Mesenchymal stem cell (in vitro differentiated cells and primary cell): ENCODE results near the gene RIN3.

Experiments used
- DNase-seq: peaks from one replicate; pipeline ENCODE4 v3.0.0-alpha.2; 2013
- H2AFZ ChIP-seq: one replicate; pipeline ENCODE4 v1.6.1; 2013; ENCODE audit warnings: low read depth, mild to moderate bottlenecking, control low read depth, inconsistent platforms, low read length, moderate library complexity
- H2AK5ac ChIP-seq: 2 replicates; pipeline ENCODE4 v1.6.1; 2013; ENCODE audit warnings: low read length, moderate library complexity, mild to moderate bottlenecking, inconsistent platforms; ENCODE audit not compliant: severe bottlenecking
- H2BK120ac ChIP-seq: one replicate; pipeline ENCODE4 v1.6.1; 2013; ENCODE audit warnings: low read depth, mild to moderate bottlenecking, inconsistent platforms, low read length, moderate library complexity
- H2BK12ac ChIP-seq, 2 experiments: one replicate each; pipeline ENCODE4 v1.6.1; 2013; ENCODE audit warnings: inconsistent platforms in 2 of 2, low read length in 2 of 2, mild to moderate bottlenecking in 2 of 2, moderate library complexity in 2 of 2, control low read depth in 1 of 2
- H2BK15ac ChIP-seq: one replicate; pipeline ENCODE4 v1.6.1; 2013; ENCODE audit warnings: mild to moderate bottlenecking, low read depth, inconsistent platforms; ENCODE audit not compliant: poor library complexity, severe bottlenecking
- H2BK5ac ChIP-seq: 2 replicates; pipeline ENCODE4 v1.6.1; 2013; ENCODE audit warnings: low read depth, mild to moderate bottlenecking, low read length, control low read depth, inconsistent platforms; ENCODE audit not compliant: poor library complexity, severe bottlenecking
- H3K14ac ChIP-seq, 2 experiments: one replicate each; pipeline ENCODE4 v1.6.1; 2013; ENCODE audit warnings: inconsistent platforms in 2 of 2, low read length in 2 of 2, control low read depth in 1 of 2, mild to moderate bottlenecking in 1 of 2, moderate library complexity in 1 of 2
- H3K18ac ChIP-seq, 2 experiments: one replicate each; pipeline ENCODE4 v1.6.1; 2013; ENCODE audit warnings: inconsistent platforms in 2 of 2, low read length in 2 of 2, control low read depth in 1 of 2, low read depth in 1 of 2, mild to moderate bottlenecking in 1 of 2
- H3K23ac ChIP-seq, 2 experiments: one replicate each; pipeline ENCODE4 v1.6.1; 2013; ENCODE audit warnings: inconsistent platforms in 2 of 2, low read length in 2 of 2, mild to moderate bottlenecking in 2 of 2, moderate library complexity in 2 of 2, control low read depth in 1 of 2
- H3K27ac ChIP-seq: 2 replicates; pipeline ENCODE4 v1.5.1; 2013; ENCODE audit warnings: mild to moderate bottlenecking, moderate library complexity, low read length, control low read depth, inconsistent platforms; ENCODE audit not compliant: poor library complexity, severe bottlenecking
- H3K27me3 ChIP-seq, 2 experiments: 2 replicates each; pipeline versions ENCODE4 v1.6.1 to v1.7.0; 2013; ENCODE audit warnings: low read length in 2 of 2, mild to moderate bottlenecking in 2 of 2, moderate library complexity in 2 of 2, control low read depth in 1 of 2, inconsistent platforms in 1 of 2; ENCODE audit not compliant: control insufficient read depth in 1 of 2, insufficient read depth in 1 of 2
- H3K36me3 ChIP-seq, 2 experiments: 2 replicates each; pipeline versions ENCODE4 v1.6.1 to v1.7.0; 2013; ENCODE audit warnings: low read length in 2 of 2, control low read depth in 1 of 2, inconsistent platforms in 1 of 2, low read depth in 1 of 2, mild to moderate bottlenecking in 1 of 2; ENCODE audit not compliant: insufficient read depth in 2 of 2, control insufficient read depth in 1 of 2
- H3K4ac ChIP-seq, 2 experiments: one replicate each; pipeline ENCODE4 v1.6.1; 2013; ENCODE audit warnings: inconsistent platforms in 2 of 2, low read length in 2 of 2, mild to moderate bottlenecking in 2 of 2, moderate library complexity in 2 of 2, control low read depth in 1 of 2, low read depth in 1 of 2
- H3K4me1 ChIP-seq: 2 replicates; pipeline ENCODE4 v1.6.1; 2013; ENCODE audit warnings: low read depth, low read length, control low read depth; ENCODE audit not compliant: control insufficient read depth, insufficient read depth
- H3K4me2 ChIP-seq: 2 replicates; pipeline ENCODE4 v1.6.1; 2013; ENCODE audit warnings: low read length, mild to moderate bottlenecking, inconsistent platforms; ENCODE audit not compliant: poor library complexity, severe bottlenecking
- H3K4me3 ChIP-seq, 2 experiments: 2 replicates each; pipeline versions ENCODE4 v1.5.1 to v1.7.0; 2013; ENCODE audit warnings: low read length in 2 of 2, mild to moderate bottlenecking in 2 of 2, control low read depth in 1 of 2, low read depth in 1 of 2; ENCODE audit not compliant: insufficient read depth in 1 of 2
- H3K79me1 ChIP-seq: replicated peaks from 2 replicates; pipeline ENCODE4 v1.6.1; 2013; ENCODE audit warnings: mild to moderate bottlenecking, control low read depth, low read length, inconsistent platforms; ENCODE audit not compliant: poor library complexity, severe bottlenecking
- H3K9ac ChIP-seq: 2 replicates; pipeline ENCODE4 v1.7.0; 2013; ENCODE audit warnings: mild to moderate bottlenecking, low read length, moderate library complexity
- H3K9me3 ChIP-seq: 2 replicates; pipeline ENCODE4 v1.7.0; 2013; ENCODE audit warnings: mild to moderate bottlenecking, low read length; ENCODE audit not compliant: control insufficient read depth
- H4K8ac ChIP-seq: one replicate; pipeline ENCODE4 v1.6.1; 2013; ENCODE audit warnings: inconsistent platforms, mild to moderate bottlenecking, low read length, moderate library complexity
- H4K91ac ChIP-seq: one replicate; pipeline ENCODE4 v1.6.1; 2013; ENCODE audit warnings: mild to moderate bottlenecking, low read length, inconsistent platforms
- WGBS: methylation state at CpG from one replicate; pipeline ENCODE4 v1.1.7; 2013; ENCODE audit warnings: mixed read lengths; 5-methylcytosine and 5-hydroxymethylcytosine counted together

RIN3 gene

DNA sequence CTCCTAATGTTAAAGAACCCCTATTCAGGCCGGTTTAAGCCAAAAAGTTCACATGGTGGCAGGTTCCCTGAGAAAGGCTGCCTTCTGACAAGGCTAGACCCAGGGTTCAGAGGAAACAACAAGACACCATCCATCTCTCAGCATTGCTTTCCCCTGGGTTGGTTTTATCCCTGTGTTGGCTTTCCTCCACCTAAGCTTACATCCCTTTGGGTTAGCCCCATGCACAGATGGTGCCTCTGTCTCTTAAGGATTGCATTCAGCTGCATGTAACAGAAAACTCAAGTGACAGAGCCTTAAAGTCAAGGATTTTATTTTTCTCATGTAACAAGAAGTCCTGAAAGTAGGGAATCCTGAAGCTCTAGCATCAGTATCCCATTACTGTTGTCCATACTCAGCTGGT, 42.8 kb upstream of the RIN3 start:
- H2BK5ac ChIP-seq = no peak overlapping the region
- H3K27me3 ChIP-seq = no peaks in the 10 kb centered on the region
- no peak overlapping the region for H3K23ac ChIP-seq
- no peak overlapping the region for H3K4me3 ChIP-seq
- H3K4ac ChIP-seq = peak overlapping the region; percentile 46 to 93
- peak overlapping the region; percentile 41 for H4K91ac ChIP-seq
- H3K9me3 ChIP-seq = peaks cover 6% of the 10 kb centered on the region
- H3K4me2 ChIP-seq = peak overlapping the region; percentile 45
- H3K14ac ChIP-seq = no peak overlapping the region
- H2BK15ac ChIP-seq = no peak overlapping the region
- peak overlapping the region; percentile 98 for H2AK5ac ChIP-seq
- no peaks in the 10 kb centered on the region for H3K36me3 ChIP-seq
- no peak for DNase-seq
- H2BK120ac ChIP-seq = no peak overlapping the region
- no peak overlapping the region for H2AFZ ChIP-seq
- peak overlapping the region; percentile 56 for H4K8ac ChIP-seq
- H3K18ac ChIP-seq = peak overlapping the region; percentile 59 to 83
- H2BK12ac ChIP-seq = peak overlapping the region; percentile 88 to 93
- 98% methylated on average over 1 of the region's 1 CpG for WGBS
- no peaks in the 10 kb centered on the region for H3K79me1 ChIP-seq
- H3K4me1 ChIP-seq = peaks cover 10% of the 10 kb centered on the region
- H3K9ac ChIP-seq = no peak overlapping the region
- peak overlapping the region; percentile 88 for H3K27ac ChIP-seq

DNA sequence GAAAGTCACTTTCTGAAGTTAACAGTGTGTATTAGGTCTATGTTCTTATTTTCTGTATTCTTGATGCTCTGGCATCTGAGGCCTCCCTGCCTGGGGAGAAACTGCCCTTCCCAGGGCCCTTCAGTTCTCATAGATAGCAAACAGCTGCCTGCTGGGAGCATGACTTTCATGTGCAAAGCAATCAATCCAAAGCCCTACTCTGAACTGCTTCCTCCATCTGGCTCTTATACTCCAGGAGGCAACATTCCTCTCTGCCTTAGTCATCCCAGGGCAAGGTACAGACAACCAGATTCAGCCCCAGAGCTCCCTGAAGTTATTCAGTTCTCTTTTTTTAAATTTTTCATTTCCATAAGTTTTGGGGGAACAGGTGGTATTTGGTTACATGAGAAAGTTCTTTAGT, 41.7 kb upstream of the RIN3 start:
- Histone ChIP-seq H3K23ac (no peak overlapping the region), H2BK120ac (peak overlapping the region; percentile 39), H3K14ac (no peak overlapping the region), H2BK12ac (no peak overlapping the region), H3K79me1 (no peaks in the 10 kb centered on the region), H2AK5ac (no peak overlapping the region), H4K91ac (no peak overlapping the region), H4K8ac (no peak overlapping the region), H2BK15ac (no peak overlapping the region), H3K36me3 (no peaks in the 10 kb centered on the region), H3K4me2 (peak overlapping the region; percentile 26), H3K27me3 (no peaks in the 10 kb centered on the region), H3K18ac (no peak overlapping the region), H2BK5ac (no peak overlapping the region), H3K9me3 (peaks cover 2% of the 10 kb centered on the region), H3K4me3 (no peak overlapping the region), H3K4ac (no peak overlapping the region), H2AFZ (no peak overlapping the region), H3K4me1 (peaks cover 10% of the 10 kb centered on the region), H3K27ac (peak overlapping the region; percentile 88), H3K9ac (no peak overlapping the region)
- peak; percentile 81 for DNase-seq

- H4K91ac ChIP-seq = peak overlapping the region; percentile 78
- DNase-seq = no peak
- peak overlapping the region; percentile 3 to 93 for H3K4ac ChIP-seq
- H2BK120ac ChIP-seq = peak overlapping the region; percentile 69
- no peaks in the 10 kb centered on the region for H3K36me3 ChIP-seq
- H2BK5ac ChIP-seq = peak overlapping the region; percentile 69
- H4K8ac ChIP-seq = no peak overlapping the region
- no peaks in the 10 kb centered on the region for H3K79me1 ChIP-seq
- H3K9ac ChIP-seq = peak overlapping the region; percentile 71
- H2BK12ac ChIP-seq = peak overlapping the region; percentile 44 to 93
- no peak overlapping the region for H3K23ac ChIP-seq
- WGBS = 83% methylated on average over 1 of the region's 1 CpG
- H2AK5ac ChIP-seq = peak overlapping the region; percentile 98
- H3K18ac ChIP-seq = peak overlapping the region; percentile 93 to 96
- peak overlapping the region in 1 of 2 experiments; percentile 38 for H3K4me3 ChIP-seq
- H3K4me1 ChIP-seq = peaks cover 10% of the 10 kb centered on the region
- no peaks in the 10 kb centered on the region for H3K9me3 ChIP-seq
- H3K14ac ChIP-seq = no peak overlapping the region
- no peak overlapping the region for H2AFZ ChIP-seq
- no peak overlapping the region for H2BK15ac ChIP-seq
- H3K27me3 ChIP-seq = no peaks in the 10 kb centered on the region
- H3K4me2 ChIP-seq = no peak overlapping the region
- H3K27ac ChIP-seq = no peak overlapping the region
Observed at GRCh38 chr14:92472860-92473259, 40.7 kb upstream of the RIN3 start.

DNA sequence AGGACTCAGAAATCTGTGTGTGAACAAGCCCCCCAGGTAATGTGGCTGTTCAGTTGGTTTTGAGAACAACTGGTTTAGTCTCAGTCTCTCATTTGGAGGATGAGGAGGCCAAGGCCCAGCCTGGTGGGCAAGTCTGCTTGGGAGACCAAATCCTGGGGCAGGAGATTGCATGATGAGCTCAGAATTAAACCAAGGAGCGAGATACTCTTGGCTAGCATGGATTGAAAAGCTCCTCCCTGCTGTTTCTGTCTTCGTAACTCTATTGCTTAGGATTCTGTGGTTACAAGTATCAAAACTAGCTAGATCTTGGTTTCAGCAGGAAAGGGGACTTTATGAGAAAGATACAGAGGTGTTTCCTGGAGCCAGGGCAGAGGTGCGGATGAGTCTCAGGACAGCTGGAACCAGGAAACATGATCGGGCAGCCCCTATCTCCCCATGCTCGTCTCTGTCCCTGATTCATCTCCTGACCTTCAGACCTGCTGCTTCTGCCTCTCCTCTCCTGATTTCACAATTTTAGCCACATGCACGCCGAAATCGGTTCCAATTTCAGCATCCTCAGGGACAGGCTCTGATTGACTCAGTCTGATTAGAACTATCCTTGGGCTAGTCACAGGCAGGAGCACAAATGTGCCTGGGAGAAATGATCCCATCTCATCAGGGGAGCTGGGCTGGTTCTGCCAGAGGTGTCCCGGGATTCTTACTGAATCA, 40.2 kb upstream of the RIN3 start:
- Histone ChIP-seq H4K91ac (no peak overlapping the region), H3K23ac (no peak overlapping the region), H3K14ac (no peak overlapping the region), H2AFZ (no peak overlapping the region), H3K36me3 (no peaks in the 10 kb centered on the region), H3K4me3 (peak overlapping the region in 1 of 2 experiments; percentile 38), H3K27me3 (no peaks in the 10 kb centered on the region), H2AK5ac (peak overlapping the region; percentile 4), H3K9ac (peak overlapping the region; percentile 71), H3K27ac (no peak overlapping the region), H4K8ac (peak overlapping the region; percentile 64), H2BK12ac (peak overlapping the region; percentile 64 to 79), H3K4me1 (peaks cover 10% of the 10 kb centered on the region), H2BK120ac (no peak overlapping the region), H2BK5ac (no peak overlapping the region), H3K9me3 (no peaks in the 10 kb centered on the region), H3K79me1 (no peaks in the 10 kb centered on the region), H3K4ac (peak overlapping the region in 1 of 2 experiments; percentile 3), H3K18ac (peak overlapping the region; percentile 64 to 75), H2BK15ac (no peak overlapping the region), H3K4me2 (no peak overlapping the region)
- peak; percentile 81 for DNase-seq
- WGBS = 67% methylated on average over 9 of the region's 9 CpGs
